SIG-M5 treated with dmso at 0.1 percent for 504 hours (cell line): ENCODE data around the gene NECTIN1.

ENCODE experiments used
- DNase-seq: peaks from one replicate; lab custom pipeline; 2025; ENCODE audit not compliant: unreplicated experiment; lab: John Stamatoyannopoulos, UW

Gene NECTIN1

DNA sequence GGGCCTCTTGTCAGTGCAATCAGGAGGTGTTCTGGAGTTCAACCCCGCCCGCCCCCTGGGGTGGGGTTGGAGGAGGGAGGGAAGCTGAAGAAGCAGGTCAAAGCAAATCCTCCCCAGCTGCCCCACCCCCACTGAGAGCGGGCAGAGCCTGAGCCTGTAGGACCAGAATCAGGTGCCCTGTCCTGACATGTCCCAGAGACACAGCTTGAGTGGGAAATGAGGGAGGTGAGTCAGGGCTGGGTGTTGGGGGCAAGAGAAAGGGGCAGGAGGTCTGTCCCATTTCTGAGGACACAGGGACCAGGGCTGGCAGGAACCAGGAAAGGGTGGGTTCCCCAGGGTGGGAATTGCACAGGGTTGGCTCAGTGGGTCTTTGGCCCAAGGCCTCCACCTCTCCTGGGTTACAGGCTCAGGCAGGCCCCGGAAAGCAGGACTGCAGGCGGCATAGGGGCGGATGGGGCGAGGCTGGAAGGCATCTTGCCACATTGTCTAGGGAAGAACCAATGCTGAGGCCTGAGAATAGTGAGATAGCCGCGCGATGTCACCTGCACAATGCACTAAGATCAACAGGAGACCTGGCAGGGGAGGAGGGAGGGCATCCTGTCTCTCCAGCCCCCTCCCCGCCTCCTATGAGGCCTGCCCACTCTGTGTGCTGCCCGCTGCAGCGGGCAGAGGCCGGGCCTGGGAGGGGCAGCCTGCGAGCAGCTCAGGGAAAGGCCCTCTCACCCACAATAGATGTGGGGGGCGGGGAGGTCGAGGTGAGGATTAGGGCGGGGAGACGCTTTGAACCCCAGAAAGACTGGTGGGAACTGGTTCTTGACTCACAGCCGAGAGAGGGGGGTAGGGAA, 32.4 kb downstream of the NECTIN1 start:
- DNase-seq, result no peak

DNA sequence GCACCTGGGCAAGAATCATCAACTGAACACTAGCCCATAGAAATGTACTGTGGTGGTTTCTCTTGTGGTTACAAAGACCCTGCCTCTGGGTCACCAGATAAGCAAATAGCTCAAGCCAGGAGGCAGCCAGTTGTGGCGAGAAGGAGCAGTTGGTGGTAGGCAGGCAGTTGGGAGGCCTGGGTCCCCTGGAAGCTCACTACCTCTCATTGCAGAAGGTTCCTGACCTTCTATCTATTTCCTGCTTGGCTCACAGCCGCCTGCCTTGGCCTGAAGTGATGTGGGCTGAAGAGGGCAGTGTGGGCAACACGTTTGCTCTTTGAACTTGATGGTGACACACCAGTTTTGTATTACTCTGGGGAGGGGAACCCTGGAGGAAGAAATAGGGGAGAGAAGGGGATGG, 34.7 kb downstream of the NECTIN1 start:
- DNase-seq, result no peak

DNA sequence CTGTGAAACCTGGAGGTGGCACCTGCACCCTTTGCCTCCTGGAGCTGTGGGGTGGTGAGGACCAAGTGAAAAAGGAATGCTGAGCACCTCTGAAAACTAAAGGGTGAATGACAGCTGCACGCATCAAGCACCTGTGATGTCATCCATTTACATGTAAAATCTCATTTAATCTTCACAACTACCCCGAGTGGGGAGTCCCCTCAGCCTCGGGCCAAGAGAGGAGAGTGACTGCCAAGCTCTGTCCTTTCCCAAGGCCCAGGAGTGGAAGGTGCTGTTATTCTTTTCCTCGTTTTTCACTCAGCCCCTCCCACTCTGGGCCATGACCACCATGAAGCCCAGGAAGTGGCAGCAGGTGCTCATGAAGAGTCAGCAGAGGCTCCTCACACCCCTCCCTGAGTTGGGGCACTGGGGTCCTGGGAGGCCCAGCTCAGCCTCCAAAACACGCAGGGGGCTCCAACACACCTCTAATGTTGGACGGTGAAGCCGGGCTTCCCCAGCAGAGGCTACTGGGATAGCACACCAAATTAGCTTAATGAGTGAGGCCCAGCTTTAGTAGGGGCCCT, 35.7 kb downstream of the NECTIN1 start:
- DNase-seq, result no peak

DNA sequence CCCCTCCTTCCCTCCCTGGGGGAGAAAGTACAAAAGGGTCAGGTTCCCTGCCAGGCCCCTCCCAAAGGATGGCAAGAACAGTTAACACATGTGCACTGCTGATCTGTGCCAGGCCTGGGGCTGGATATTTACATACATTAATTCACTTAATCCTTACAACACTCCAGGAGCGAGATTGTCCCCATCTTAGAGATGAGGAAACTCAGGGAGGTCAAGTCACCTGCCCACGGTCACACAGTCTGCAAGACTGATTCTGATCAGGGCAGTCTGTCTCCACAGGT, 36.5 kb downstream of the NECTIN1 start:
- no peak for DNase-seq

DNA sequence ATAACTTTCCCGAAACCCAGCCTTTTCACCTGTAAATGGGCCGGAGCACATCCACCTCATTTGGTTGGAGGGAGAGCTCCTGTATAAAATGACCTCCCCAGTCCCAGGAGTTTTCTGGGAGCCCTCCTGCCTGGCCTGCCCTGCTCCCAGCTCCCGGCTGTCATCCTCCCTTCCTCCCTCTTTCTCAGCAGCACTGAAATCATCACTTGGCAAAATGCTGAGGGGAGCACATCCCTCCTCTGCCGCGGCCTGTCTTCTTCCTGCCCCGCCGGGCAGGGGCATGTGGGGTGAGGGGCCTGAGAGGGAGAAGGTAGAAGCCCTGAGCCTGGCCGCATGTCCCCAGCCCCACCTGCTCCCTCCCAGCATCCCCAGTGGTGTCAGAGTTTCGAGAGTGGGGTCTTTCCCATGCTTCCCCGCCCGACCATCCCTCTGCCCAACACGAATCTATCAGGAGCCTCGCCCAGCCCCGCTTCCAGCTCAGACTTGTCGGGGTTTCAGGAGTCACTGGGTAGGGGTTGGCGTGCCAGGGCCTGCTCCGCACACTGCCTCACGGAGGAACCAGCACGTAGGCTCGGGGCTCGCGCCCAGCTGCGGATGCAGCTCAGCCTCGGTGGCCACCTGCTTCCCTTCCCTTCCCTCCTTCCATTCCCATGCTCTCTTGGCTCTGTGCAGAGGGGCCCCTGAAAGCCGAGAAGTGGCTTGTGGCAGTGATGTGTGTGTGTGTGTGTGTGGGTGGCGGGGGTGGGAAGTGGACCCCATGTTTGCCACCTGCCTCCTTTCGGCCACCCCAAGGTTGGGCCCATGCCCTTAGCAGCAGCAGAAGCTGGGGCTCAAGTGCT, 37.1 kb downstream of the NECTIN1 start:
- DNase-seq, result no peak

DNA sequence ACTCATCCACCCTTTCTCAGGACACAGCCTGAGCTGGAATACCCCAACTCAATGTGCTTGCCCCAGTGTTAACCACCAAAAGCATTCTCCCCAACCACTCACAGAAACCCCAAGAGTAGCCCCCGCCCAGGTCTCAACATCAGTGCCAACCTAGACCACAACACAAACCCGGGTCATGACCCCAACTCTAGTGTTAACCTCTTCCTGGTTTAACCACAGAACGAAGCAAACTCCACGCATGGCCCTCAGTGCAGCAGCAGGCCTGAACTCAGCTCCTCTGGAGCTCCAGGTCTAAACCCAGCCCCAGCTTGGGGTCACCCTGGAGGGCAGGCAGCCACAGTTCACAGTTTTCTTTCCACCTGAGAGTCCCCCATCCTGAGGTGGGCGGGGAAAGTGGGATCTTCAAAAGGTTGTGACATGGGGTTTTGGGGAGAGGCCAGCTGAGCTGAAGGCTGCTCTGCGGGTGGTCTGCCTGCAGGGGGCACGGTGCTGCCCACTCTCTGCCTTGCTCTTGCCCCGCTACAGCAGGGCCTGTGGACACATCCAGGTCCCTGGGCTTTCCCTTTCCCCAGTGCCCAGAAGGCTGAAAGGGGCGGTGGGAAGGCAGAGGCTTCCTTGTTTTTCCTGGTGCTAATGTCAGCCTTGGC, 37.9 kb downstream of the NECTIN1 start:
- DNase-seq, result no peak

- DNase-seq, result no peak
Measured at GRCh38 chr11:119689302-119689701, 39.7 kb downstream of the NECTIN1 start.

DNA sequence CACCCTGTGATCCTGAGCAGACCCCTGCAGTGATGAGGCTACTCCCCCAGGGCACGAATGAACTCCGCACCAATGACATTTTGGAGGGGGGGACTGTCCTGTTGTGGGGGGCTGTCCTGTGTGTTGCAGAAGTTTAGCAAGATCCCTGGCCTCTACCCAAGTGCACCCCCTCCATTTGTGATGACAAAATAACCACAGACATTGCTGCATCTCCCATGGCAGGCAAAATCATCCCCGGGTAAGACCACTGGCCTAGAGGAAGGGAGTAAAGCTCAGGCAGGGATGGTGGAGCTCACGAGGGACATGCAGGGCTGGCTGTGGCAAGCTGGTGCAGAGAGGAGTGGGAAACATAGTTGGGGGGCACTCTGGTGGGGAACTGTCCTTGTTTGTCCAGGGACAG, 40.6 kb downstream of the NECTIN1 start:
- DNase-seq, result no peak

GRCh38 chr11:119687373-119688046, 41.5 kb downstream of the NECTIN1 start:
- no peak for DNase-seq

DNA sequence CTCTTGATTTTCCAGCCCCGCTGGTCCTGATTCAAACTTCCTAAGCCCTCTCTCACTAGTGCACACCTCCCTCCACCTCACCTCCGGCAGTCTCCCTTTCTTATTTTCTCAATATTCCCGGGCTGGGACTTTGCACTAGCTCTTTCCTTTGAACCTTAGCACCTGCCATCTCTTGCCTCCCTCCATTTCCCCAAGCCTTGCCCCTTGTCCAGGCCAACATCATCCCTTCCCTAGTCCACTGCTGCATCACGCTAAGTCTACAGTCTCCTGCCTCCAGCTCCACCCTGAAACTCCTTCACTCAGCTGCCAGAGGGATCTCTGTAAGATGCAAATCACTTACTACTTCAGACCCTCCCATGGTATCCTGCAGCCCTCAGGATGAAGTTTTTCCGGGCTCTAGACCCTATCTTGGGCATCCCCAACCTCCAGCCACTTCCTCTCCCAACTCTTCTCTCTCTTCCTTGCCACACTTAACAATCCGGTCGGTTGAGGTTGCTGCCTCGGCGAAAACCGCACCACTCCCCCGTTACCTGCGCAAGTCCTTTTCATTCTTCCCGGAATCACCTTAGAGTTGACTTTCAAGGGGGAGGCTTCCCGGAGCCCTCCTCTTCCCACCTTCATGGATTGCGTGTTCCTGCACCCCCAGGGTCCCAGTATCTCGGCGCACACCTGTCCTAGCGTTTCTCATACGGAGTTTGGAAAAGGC, 42.7 kb downstream of the NECTIN1 start:
- no peak for DNase-seq

GRCh38 chr11:119685111-119685746, 43.8 kb downstream of the NECTIN1 start:
- DNase-seq, result no peak

DNA sequence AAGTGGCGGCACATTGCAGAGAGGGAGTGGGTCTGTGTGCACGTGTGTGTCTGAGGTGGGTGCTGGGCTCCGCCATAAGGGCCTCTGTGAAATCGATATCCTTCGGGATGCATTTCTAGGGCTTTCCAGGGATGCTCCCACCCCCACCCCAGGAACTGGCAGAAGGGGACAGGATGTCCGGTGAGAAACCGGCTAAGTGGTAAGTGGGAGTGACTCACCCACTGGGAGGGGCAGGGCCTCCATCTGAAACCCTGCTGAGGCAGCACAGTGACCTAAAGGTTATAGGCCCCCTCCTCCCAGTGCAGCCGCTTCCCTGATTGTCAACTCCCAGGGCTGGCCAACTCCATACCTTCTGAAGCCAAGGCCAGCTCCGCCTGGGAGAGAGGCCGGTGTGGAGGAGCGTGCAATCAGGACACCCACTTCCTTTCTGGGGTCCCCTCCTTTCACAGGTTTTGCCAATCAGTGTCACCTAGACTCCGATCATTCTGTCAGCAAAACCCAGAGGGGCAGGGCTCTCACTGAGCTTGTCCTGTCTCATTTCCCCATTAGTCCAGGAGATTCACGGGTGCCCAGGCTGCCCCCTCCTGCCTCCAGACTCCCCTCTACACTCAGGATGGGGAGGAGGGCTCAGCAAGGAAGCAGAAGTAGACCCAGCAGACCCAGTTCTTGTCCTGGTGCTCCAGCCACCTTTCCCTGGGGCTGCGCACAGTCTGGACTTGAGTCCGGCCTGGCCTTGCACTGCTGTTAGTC, 44.5 kb downstream of the NECTIN1 start:
- DNase-seq, result no peak

- DNase-seq, result no peak
Measured at GRCh38 chr11:119683783-119684182, 45.2 kb downstream of the NECTIN1 start.

GRCh38 chr11:119681361-119681910, 47.6 kb downstream of the NECTIN1 start:
- DNase-seq, result no peak

- DNase-seq, result no peak
Measured at GRCh38 chr11:119680541-119681360, 48.2 kb downstream of the NECTIN1 start.

DNA sequence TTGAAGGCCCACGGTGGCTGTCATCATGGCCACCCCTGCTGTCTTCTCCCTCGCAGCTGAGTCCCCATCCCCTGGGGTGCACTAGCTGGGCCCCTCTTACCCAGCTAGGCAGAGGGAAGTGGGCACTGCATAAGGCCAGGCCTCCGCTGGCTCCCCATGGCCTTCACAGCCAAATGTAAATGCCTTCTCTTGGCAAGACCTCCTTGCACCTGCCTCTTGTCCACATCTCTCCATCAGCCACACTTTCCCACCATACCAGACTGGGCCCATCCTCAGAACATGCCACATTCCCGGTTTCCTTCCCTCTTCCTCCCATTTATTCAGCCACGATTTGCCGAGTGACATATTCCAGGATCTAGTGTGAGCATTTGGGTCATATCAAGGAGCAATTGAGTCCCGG, 49.7 kb downstream of the NECTIN1 start:
- DNase-seq, result no peak

- no peak for DNase-seq
Measured at GRCh38 chr11:119678351-119678750, 50.6 kb downstream of the NECTIN1 start.

- no peak for DNase-seq
Measured at GRCh38 chr11:119677840-119678239, 51.2 kb downstream of the NECTIN1 start.
